NCI-H1436 (cell line): ENCODE results near the gene UGGT2.
"Not testable (repeated sequence)": the region's sequence is repeated elsewhere in the genome, so short reads cannot be mapped to it uniquely, and the experiment has no call there.

Experiments used
- DNase-seq: peaks from one replicate; lab custom pipeline; 2025; lab: John Stamatoyannopoulos, UW

The UGGT2 gene

DNA sequence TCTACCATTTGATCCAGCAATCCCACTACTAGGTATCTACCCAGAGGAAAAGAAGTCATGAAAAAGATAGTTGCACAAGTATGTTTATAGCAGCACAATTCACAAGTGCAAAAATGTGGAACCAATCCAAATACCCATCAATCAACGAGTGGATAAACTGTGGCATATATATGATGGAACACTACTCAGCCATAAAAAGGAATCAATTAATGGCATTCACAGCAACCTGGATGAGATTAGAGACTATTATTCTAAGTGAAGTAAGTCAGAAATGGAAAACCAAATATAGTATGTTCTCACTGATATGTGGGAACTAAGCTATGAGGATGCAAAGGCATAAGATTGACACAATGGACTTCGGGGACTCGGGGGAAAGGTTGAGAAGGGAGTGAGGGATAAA is 1.3 kb downstream of the UGGT2 start:
- DNase-seq, result not testable (repeated sequence)

DNA sequence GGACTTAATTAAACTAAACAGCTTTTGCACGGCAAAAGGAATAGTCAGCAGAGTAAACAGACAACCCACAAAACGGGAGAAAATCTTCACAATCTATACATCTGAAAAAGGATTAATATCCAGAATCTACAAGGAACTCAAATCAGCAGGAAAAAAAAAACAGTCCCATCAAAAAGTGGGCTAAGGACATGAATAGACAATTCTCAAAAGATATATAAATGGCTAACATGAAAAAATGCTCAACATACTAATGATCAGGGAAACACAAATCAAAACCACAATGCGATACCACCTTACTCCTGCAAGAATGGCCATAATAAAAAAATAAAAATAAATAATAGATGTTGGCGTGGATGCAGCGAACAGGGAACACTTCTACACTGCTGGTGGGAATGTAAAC is 1.7 kb downstream of the UGGT2 start:
- DNase-seq, result not testable (repeated sequence)

DNA sequence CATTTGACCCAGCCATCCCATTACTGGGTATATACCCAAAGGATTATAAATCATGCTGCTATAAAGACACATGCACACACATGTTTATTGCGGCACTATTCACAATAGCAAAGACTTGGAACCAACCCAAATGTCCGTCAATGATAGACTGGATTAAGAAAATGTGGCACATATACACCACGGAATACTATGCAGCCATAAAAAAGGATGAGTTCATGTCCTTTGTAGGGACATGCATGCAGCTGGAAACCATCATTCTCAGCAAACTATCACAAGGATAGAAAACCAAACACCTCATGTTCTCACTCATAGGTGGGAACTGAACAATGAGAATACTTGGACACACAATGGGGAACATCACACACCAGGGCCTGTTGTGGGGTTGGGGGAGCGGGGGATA is 2.2 kb downstream of the UGGT2 start:
- DNase-seq, result not testable (repeated sequence)

DNA sequence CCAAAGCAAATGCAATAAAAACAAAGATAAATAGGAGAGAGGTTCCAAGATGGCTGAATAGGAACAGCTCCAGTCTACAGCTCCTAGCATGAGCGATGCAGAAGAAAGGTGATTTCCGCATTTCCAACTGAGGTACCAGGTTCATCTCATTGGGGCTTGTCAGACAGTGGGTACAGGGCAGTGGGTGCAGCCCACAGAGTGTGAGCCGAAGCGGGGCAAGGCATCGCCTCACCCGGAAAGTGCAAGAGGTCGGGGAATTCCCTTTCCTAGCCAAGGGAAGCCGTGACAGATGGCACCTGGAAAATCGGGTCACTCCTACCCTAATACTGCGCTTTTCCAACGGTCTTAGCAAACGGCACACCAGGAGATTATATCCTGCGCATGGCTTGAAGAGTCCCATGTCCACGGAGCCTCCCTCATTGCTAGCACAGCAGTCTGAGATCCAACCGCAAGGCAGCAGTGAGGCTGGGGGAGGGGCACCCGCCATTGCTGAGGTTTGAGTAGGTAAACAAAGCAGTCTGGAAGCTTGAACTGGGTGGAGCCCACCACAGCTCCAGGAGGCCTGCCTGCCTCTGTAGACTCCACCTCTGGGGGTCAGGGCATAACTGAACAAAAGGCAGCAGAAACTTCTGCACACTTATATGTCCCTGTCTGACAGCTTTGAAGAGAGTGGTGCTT is 6.6 kb downstream of the UGGT2 start:
- DNase-seq, result not testable (repeated sequence)

DNA sequence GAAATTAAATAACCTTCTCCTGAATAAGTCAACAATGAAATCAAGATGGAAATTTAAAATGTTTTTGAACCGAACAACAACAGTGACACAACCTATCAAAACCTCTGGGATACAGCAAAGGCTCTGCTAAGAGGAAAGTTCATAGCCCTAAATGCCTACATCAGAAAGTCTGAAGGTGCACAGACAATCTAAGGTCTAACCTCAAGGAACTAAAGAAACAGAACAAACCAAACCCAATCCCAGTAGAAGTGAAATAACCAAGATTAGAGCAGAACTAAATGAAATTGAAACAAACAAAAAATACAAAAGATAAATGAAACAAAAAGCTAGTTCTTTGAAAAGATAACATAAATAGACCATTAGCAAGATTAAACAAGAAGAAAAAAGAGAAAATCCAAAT is 9.0 kb downstream of the UGGT2 start:
- DNase-seq, result no peak

DNA sequence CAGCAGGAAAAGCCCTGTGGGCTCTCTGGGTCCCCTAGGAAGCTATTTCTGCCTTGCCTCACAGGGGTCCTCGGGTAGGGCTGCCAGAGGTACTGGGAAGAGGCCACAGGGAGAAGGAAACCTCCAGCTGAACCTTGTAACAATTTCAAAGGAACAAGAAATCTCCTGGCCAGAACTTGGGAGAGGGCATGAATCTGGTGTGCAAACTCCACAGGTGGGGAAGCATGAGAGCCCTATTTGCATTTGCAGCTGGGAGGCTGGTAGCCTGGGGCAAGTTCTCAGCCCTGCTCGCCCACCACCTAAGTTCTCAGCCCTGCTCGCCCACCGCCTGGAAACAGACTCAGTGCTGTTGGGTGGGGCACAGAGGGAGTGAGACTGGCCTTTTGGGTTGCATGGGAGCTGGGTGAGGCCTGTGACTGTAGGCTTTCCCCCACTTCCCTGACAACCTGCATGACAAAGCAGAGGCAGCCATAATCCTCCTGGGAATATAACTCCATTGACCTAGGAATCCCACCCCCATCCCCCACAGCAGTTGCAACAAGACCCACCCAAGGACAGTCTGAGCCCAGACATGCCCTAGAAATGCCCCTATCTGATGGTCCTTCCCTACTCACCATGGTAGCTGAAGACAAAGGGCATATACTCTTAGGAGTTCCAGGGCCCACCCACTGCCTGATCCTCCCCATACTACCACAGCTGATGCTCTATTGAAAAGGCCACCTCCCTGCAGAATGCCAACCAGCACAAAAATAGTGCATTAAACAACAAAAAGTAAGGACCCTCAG is 11.7 kb downstream of the UGGT2 start:
- DNase-seq, result no peak

DNA sequence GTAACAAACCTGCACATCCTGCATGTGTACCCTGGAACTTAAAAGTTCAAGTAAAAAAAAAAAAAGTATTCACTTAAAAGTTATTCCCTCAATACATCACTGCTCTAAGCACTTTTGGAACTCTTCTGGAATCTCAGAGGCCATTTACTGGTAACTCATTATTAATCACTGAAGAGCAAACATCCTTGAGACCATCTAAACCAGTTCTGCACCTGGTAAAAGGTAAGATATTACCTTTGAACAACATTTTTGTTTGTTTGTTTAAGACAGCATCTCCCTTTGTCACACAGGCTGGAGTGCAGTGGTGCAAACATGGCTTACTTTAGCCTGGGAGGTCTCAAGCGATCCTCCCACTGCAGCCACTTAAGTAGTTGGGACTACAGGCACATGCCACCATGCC is 16.7 kb downstream of the UGGT2 start:
- no peak for DNase-seq

DNA sequence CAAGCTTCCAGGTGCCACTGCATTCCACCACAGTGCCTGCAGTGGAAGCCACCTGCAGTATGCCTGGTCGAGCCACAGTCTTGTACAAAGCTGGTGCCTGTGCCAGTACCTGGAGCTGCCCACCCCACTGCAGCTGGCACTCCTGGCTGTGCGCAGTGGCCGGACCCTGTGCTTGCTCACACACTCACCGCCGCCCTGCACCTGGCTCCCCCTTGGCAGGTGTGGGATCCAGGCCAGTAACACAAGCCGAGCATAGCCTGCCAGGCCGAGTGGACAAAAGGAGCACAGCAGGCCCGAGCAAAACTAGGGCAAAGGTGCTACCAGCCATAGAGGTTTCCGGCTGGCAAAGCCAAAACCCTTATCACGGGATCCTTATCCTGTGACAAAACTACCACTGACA is 18.5 kb downstream of the UGGT2 start:
- DNase-seq, result no peak

DNA sequence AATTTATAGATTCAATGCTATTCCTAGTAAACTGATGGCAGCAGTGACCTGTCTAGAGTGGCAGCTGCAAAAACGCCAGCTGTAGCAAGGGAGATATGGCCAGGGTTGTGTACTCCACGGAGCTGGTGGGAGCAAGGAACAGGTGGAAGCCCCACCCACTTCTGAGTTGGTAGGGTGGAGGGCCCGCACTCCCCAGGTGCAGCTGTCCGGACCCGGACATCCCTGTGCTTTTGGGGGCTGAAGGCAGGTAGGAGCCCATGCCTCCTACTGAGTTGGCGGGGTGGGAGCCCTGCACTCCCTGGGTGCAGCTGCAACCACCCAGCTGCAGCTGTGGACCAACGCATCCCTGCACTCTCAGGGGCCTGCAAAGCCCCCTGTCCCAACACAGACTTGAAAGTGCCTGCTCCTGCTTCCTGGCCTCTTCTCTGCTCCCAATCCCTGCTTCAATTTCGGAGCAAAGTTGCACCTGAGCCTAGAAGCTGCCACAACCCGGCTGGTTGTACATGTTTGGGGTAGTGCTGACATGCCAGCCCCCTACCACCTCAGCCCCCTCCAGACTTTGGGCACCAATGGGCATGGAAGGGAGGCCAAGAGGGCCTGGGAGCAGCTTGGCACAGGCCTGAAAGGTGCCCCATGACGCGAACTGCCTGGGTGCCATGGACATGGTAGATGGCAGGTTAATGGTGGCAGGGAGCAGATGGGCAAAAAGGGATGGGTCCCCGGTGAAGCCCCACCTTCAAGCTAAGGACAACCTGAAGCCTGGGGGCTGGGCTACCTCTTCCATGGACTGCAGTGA is 19.8 kb downstream of the UGGT2 start:
- DNase-seq, result no peak

DNA sequence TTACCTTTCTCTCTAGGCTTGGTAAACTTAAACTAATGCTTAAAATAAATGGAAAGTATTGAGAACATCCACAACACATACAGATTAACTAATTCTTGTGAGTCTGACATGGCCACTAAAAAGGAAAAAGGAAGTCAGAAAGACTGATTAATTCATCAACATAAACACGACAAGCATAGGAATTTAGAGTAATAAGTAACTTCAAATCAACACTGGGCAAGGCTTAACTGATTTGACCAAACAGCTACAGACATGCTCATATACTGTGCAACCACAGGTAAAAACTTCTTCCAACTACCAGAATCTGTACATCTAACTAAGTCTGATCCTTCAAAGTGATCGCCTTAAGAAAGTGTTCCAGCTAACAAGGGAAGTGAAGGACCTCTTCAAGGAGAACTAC is 20.5 kb downstream of the UGGT2 start:
- DNase-seq, result no peak

DNA sequence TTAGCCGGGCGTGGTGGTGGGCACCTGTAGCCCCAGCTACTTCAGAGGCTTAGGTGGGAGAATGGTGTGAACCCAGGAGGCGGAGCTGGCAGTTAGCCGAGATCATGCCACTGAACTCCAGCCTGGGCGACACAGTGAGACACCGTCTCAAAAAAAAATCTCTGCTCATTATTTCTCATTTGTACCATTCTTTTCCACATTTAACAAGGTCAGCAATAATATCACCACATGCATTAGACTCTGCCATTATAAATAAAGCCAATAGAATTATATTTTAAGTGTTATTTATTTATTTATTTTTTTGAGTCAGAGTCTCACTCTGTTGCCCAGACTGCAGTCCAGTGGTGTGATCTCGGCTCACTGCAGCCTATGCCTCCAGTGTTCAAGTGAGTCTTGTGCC is 24.2 kb downstream of the UGGT2 start:
- no peak for DNase-seq

DNA sequence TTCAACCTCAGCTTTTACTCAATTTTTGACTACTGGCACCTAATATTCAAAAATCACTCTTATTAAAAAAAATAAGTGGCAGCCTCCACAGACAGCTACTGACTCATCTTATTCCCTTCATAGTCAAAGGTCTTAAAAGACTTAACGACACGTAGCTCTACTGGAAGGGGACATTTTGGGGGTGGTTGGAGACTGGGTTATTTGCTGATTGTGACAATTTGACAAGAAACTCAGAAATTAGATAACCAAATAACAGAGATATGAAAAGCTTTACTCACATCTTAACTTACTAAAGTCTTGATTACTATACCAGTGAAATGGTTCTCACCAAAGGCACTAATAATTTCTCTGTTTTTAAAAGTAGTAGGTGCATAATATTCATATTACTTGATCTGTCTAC is 25.7 kb downstream of the UGGT2 start:
- DNase-seq, result no peak

DNA sequence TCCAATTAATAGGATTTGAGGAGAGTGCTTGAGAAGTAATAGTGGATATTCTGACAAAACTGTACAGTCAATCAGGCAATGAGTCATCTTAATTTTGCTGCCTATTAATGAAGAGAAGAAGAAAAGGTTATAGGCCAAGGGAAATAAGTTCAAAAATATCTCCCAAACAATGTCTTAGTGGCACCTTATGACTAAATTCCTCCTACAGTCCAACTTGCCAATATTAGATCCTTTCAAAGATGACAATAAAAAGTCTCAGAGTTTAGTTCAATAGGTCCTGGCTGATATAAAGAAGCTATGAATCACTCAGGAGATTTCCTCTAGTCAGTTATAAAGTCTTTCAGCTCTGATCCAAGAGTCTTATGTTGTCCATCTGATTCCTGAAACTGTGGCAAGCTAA is 27.9 kb downstream of the UGGT2 start:
- DNase-seq, result no peak

DNA sequence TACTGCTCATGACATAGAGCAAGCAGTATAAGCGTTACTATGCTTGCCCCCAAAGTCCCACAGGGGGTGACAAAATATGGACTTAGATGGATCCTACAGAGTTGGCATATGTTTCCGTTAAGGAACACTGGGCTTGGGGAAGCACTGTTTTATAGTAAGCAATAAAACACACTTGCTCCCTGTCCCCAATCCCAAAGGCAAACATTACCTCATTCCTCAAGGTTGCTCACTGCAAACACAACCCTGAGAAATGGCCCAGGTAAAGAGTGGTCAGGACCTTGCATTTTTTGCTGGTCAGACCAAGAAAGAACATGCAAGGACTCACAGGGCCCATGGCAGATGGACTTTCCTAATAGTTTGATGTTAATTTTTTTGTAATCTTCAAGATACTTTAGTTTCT is 32.3 kb downstream of the UGGT2 start:
- DNase-seq, result no peak

DNA sequence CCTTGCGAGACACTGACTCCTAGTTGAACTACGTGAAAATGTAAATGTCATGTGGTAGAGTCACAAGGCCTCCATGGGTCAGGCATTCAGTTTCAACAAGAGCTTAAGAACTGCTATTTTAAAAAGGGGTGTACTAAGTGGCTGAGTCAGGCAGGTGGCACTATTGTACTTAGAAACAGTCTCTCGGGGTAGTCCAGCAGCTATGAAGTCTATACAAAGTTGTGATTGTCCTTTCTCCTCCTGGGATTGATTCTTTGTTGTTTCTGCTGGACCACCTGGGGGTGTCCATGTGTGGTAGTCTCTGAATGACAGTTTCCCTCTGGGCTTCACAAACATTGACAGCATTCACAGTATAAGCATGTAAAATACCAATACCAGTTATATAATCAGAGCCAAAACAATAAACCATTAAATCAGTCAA is 33.0 kb downstream of the UGGT2 start:
- DNase-seq, result peak; percentile 65

DNA sequence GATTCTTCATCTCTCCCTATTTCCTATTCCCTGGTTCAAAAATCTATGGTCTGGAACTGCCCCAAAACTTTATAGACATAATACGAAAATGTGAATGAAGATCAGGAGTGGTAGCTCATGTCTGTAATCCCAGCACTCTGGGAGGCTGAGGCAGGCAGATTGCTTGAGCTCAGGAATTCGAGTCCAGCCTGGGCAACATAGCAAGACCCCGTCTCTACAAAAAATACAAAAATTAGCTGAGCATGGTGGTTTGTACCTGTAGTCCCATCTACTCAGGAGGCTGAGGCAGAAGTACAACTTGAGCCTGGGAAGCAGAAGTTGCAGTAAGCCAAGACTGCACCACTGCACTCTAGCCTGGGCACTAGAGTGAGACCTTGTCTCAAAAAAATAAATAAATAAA is 35.1 kb downstream of the UGGT2 start:
- no peak for DNase-seq

DNA sequence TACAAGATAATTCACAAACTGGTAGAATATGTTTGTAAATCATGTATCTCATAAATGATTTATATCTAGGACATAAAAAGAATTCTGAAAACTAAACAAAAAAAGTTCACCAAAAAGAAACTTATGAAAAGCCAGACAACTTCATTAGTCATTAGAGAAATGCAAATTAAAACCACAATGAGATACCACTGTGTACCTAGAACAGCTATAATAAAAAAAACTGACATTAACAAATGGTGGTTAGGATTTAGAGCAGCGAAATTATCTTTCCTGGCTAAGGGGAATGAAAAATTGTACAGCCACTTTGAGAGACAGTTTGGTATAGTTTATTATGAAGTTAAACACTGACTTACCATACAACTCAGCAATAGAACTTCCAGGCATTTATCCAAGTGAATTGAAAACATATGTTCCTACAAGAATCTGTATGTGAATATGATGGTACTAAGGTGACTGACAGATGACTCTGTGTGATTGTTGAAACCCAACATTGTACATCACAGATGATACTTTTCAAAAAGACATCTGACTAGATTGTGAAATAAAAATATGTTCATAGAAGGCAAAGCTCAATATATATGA is 41.8 kb downstream of the UGGT2 start:
- no peak for DNase-seq

DNA sequence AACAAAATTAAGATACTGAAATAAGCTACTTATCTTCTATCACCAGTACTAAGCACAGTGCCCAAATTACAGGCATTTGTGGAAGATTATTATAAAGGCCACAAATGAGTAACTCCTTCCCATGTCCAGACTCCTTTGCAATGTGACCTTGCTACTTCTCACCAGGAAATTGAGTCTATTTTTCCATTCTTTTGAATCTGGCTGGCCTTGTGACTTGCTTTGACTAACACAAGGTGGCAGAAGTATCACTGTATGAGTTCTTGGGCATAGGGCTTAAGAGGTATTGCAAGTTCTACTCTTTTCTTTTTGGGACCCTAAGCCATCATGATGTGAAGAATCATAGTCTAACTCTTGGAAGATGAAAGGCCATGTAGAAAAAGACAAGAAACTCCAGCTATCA is 49.9 kb downstream of the UGGT2 start:
- no peak for DNase-seq

DNA sequence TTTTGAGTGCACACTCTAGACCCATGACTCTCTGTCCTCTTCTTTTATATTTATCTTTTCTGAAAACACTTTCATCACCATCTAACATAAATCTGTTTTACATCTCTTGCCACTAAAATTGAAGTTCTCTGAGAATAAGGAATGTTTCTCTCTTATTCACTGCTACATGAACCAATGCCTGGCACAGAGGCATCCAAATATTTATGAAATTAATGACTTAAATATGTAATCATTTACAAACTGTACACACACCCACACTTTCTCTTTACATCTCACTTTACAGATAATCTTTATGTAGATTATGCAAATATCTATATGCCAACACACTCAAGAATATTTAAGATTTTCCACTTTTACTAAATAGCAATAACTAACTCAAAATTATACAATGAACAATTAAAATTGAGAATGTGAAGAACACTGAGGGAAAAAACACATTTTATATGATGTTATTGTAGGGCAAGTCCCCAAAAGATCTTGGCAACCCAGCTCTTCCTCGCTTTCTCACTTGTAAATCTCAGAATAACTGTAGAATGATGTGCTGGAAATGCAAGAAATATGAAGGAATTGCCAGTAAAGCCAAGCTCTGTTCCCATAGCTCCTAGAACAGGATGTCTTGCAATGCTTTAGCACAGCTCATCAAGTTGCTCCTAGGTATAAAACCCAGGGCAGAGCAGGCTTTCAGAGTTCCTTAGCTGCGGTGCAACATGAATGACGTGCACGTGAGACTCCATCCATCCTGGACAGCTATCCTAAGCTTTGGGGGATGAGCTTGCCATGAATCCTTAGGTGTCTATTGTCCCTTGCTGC is 50.7 kb downstream of the UGGT2 start:
- DNase-seq, result no peak

DNA sequence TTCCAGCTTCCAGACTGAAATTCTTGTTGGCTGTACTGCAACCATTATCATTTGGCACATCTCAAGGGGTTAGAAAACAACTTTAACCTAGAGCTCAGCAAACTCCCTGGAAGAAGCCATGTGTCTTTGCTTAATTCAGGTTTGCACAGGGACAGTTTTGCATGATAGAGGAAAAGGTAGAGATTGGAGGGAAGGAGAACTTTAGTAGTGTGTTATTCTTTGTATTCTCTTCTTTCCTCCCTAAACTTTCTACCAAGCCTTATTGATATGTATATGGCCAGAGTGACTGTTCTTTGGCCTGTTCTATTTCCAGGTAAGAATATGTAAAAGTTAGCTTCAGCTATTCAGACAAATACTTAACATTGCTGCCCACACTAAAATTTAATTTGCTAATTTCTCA is 53.1 kb downstream of the UGGT2 start:
- no peak for DNase-seq

DNA sequence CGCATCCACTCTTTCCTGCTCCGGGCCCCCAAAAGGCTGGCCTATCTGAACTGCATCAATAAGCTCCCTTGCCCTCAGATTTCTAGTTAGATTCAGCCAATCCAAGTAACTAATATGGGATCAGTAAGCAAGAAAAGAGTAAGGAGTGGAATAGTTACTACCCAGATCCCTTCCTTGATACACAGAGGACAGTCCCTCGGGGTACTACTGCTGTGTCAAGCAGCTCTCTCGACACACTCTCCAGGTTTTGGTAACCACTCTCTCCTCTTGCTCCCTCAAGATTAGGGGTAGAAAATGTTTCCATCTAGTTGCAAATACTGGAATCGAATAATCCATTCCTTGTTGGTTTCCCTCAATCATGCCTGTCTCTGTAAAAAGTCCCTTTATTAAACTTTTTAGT is 65.4 kb downstream of the UGGT2 start:
- DNase-seq, result no peak

DNA sequence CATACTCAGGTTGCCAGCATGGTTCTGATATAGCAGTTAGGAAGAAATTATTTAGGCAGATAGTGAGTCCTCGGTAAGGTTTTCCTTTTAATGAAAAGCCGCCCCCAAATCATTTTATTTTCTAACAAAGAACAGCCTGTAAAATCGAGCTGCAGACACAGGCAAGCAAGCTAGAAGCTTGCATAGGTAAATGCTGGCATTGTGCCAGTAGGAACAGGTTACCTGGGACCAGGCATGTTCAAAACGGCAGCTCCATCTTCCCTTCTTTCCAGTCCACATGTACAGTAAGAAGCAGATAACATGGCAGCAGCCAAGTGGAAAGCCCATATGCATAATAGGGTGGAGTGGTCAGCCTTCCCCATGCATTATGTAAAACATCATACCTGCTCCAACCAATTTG is 71.1 kb downstream of the UGGT2 start:
- no peak for DNase-seq
